Measurements from ENCODE around the gene OTOP2. TPM values are rescaled to one million over a fixed set of nuclear protein-coding genes. Genes with fewer than 3 reads are reported as not detected.

The OTOP2 gene
- total and polyA plus RNA-seq, 2 of the 4 experiments (the other 2 are of a cell fraction), result not detected

DNA sequence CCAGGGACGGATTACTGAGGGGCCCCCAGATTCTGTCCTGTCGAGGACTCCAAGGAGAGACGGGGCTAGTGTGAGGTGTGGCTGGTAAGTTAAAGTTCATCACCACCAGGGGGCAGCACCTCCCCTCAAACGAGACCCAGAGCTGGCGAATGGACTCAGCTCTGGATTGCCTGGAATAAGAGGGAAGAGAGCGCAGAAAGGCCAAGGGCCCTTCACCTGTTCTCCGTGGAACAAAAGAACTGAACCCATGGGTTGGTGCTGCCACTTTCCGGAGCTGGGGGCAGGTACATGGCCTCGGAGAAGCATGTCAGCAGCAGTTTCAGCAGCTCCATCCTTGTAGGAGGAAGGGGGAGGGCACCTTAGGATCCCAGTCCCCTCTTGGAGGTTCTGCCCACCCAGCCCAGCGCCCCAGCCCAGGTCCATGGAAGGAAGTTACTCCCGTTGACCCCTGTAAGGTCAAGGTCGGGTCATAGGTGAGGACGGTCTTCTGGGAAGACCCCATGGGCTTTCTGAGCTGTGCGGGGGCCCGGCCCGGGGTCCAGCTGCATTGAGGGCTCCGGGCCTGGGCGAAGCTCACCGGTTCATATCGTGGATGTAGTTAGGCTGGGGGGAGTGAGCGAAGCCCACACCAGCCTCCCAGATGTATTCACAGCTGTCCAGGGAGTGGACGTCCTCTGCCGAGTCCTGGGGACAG is 37.7 kb downstream of the OTOP2 start:
- no peak overlapping the region for H2BK120ac ChIP-seq (ENCODE audit: low read depth, low read length)
- H3K56ac ChIP-seq (ENCODE audit: extremely low read depth, insufficient read depth, low read length), result no peak overlapping the region
- H3K9me3 ChIP-seq (ENCODE audit: control insufficient read depth, insufficient read depth, low read length), result no peaks in the 10 kb centered on the region
- ATAC-seq (ENCODE audit: low read depth), result peak; percentile 86
- dilution Hi-C loops (cut with HindIII; ENCODE audit: low sequenced_read_pairs, unreplicated experiment) (no loop called here), in situ Hi-C loops (cut with MboI; ENCODE audit: low sequenced_read_pairs) (loop anchor here (10.0 kb wide), 1 partner anchor 243 kb away; the partner anchor contains the start of gene NUP85), intact Hi-C loops (cut with micrococcal nuclease) (loop anchor here (1.0 to 5.0 kb wide), 4 partner anchors 50 to 239 kb away; partner anchors contain the start of genes ATP5PD, KCTD2 and MRPL58)
- H3K9ac ChIP-seq (ENCODE audit: low read depth, low read length), result no peak overlapping the region
- 63% methylated on average over 5 of the region's 23 CpGs; no CpG with 5 or more reads in 1 of the 2 experiments for WGBS, 2 experiments (ENCODE audit: extremely low coverage in 2 of 2, insufficient read length in 1 of 2)
- H2BK20ac ChIP-seq (ENCODE audit: low read depth, low read length), result no peak overlapping the region
- H3K27me3 ChIP-seq (ENCODE audit: control insufficient read depth, insufficient read depth, low read length), result peaks cover 4% of the 10 kb centered on the region; the same call in 1 of the 2 replicates
- ChIA-PET POLR2A (ENCODE audit: unreplicated experiment) (no interaction called here), CTCF (interaction anchor here (0.7 to 2.4 kb wide), 13 partner anchors 9 to 240 kb away, joined by 3 to 9 read pairs (median 4); partner anchors contain the start of genes CDR2L, FDXR and MRPL58)
- no peaks in the 10 kb centered on the region for H4K20me1 ChIP-seq (ENCODE audit: insufficient read depth, low read length)
- H3K23ac ChIP-seq (ENCODE audit: low read depth, low read length), result no peak overlapping the region
- no peak overlapping the region for H3K4me3 ChIP-seq (ENCODE audit: insufficient read depth, low read depth, low read length)
- no peaks in the 10 kb centered on the region for H3K36me3 ChIP-seq (ENCODE audit: control insufficient read depth, insufficient read depth, low read length)
- H3K18ac ChIP-seq (ENCODE audit: low read depth, low read length), result no peak overlapping the region
- H2AK5ac ChIP-seq (ENCODE audit: low read depth, low read length), result no peak overlapping the region
- H4K91ac ChIP-seq (ENCODE audit: insufficient read depth, low read depth, low read length), result no peak overlapping the region
- no peaks in the 10 kb centered on the region for H3K9me1 ChIP-seq (ENCODE audit: insufficient read depth, low read length)
- no peak overlapping the region for H2BK15ac ChIP-seq (ENCODE audit: low read depth, low read length)
- DNase-seq, result peak; percentile 82
- H3K4me2 ChIP-seq (ENCODE audit: low read depth, low read length), result no peak overlapping the region
- no peak overlapping the region for H3K4ac ChIP-seq (ENCODE audit: low read depth, low read length)
- H2BK5ac ChIP-seq (ENCODE audit: low read depth, low read length, poor library complexity, severe bottlenecking), result no peak overlapping the region
- H3K79me1 ChIP-seq (ENCODE audit: low read depth in 1 of 2, low read length in 2 of 2), result no peaks in the 10 kb centered on the region
- H4K8ac ChIP-seq (ENCODE audit: low read depth in 2 of 2, low read length in 2 of 2), result no peak overlapping the region
- 0 out of 2 replicates have a peak, but pooled peaks cover 1% of the 10 kb centered on the region for H3K4me1 ChIP-seq (ENCODE audit: control insufficient read depth, insufficient read depth, low read length)
- H2AFZ ChIP-seq (replicated peaks; ENCODE audit: low read length, poor library complexity), result peak overlapping the region; percentile 74
- no TSS peak for BruUV-seq (replicated peaks)
- H2AK9ac ChIP-seq (replicated peaks; ENCODE audit: low read depth, low read length, poor library complexity), result peak overlapping the region; percentile 68
- H3K14ac ChIP-seq (replicated peaks; ENCODE audit: low read depth, low read length), result no peak overlapping the region
- H4K5ac ChIP-seq (ENCODE audit: low read depth, low read length), result no peak overlapping the region
- no peak overlapping the region for H3K27ac ChIP-seq (ENCODE audit: insufficient read depth, low read length)
- TF ChIP-seq POLR2A (IDR thresholded peaks at IDR 0.05; ENCODE audit: low read depth, low read length) (no peak), NFE2L2 (IDR thresholded peaks at IDR 0.05; ENCODE audit: low read depth, low read length) (no peak), CHD1 (IDR thresholded peaks at IDR 0.05; ENCODE audit: low read depth, low read length) (no peak), MAZ (IDR thresholded peaks at IDR 0.05; ENCODE audit: borderline replicate concordance, low read depth, low read length) (peak; percentile 25; the same call in 1 of the 2 replicates), RAD21 (IDR thresholded peaks at IDR 0.05; ENCODE audit: low read length) (peak; percentile 86), SMC3 (IDR thresholded peaks at IDR 0.05; ENCODE audit: low read depth, low read length) (peak; percentile 80), MXI1 (IDR thresholded peaks at IDR 0.05; ENCODE audit: borderline replicate concordance, low read depth, low read length) (no peak), BHLHE40 (IDR thresholded peaks at IDR 0.05; ENCODE audit: low read depth, low read length) (no peak), MAFK (IDR thresholded peaks at IDR 0.05; ENCODE audit: low read depth, low read length) (no peak), CEBPB (IDR thresholded peaks at IDR 0.05; ENCODE audit: low read depth, low read length) (no peak), RFX5 (IDR thresholded peaks at IDR 0.05; ENCODE audit: low read depth, low read length) (no peak), RCOR1 (IDR thresholded peaks at IDR 0.05; ENCODE audit: insufficient replicate concordance, low read length) (no peak)
- TF ChIP-seq, protein P1, sequence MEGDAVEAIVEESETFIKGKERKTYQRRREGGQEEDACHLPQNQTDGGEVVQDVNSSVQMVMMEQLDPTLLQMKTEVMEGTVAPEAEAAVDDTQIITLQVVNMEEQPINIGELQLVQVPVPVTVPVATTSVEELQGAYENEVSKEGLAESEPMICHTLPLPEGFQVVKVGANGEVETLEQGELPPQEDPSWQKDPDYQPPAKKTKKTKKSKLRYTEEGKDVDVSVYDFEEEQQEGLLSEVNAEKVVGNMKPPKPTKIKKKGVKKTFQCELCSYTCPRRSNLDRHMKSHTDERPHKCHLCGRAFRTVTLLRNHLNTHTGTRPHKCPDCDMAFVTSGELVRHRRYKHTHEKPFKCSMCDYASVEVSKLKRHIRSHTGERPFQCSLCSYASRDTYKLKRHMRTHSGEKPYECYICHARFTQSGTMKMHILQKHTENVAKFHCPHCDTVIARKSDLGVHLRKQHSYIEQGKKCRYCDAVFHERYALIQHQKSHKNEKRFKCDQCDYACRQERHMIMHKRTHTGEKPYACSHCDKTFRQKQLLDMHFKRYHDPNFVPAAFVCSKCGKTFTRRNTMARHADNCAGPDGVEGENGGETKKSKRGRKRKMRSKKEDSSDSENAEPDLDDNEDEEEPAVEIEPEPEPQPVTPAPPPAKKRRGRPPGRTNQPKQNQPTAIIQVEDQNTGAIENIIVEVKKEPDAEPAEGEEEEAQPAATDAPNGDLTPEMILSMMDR (conservative IDR thresholded peaks at IDR 0.05; ENCODE audit: low read depth, low read length), result peak; percentile 77
- TF ChIP-seq, protein P2, sequence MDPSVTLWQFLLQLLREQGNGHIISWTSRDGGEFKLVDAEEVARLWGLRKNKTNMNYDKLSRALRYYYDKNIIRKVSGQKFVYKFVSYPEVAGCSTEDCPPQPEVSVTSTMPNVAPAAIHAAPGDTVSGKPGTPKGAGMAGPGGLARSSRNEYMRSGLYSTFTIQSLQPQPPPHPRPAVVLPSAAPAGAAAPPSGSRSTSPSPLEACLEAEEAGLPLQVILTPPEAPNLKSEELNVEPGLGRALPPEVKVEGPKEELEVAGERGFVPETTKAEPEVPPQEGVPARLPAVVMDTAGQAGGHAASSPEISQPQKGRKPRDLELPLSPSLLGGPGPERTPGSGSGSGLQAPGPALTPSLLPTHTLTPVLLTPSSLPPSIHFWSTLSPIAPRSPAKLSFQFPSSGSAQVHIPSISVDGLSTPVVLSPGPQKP (IDR thresholded peaks at IDR 0.05; ENCODE audit: borderline replicate concordance, low read depth, low read length), result no peak
- TF ChIP-seq, protein P3, sequence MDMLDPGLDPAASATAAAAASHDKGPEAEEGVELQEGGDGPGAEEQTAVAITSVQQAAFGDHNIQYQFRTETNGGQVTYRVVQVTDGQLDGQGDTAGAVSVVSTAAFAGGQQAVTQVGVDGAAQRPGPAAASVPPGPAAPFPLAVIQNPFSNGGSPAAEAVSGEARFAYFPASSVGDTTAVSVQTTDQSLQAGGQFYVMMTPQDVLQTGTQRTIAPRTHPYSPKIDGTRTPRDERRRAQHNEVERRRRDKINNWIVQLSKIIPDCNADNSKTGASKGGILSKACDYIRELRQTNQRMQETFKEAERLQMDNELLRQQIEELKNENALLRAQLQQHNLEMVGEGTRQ (IDR thresholded peaks at IDR 0.05; ENCODE audit: low read depth, low read length), result no peak

All from IMR-90 (cell line).